ENCODE data around the gene TTC22.

GRCh38 chr1:54796902-54797301 is 4.2 kb downstream of the TTC22 start:
- TF ChIP-seq GATA2 (IDR thresholded peaks at IDR 0.05; ENCODE audit: low read depth, low read length) = no peak
- TF ChIP-seq GATA3 (IDR thresholded peaks at IDR 0.05; ENCODE audit: low read depth, low read length) = no peak
